Stimulated activated CD4-positive, alpha-beta T cell treated with anti-CD3 and anti-CD28 coated beads, Interleukin-4, amount 100 ng/mL, for 1 hour (primary cell): ENCODE results near the gene VWCE.
A peak's percentile ranks its signal among the peaks of the same experiment; 100 is the strongest.

Source experiments
- DNase-seq: peaks from one replicate; pipeline ENCODE4 v3.0.0-alpha.2; 2020

VWCE gene

GRCh38 chr11:61328351-61328750 lies 33.2 kb upstream of the VWCE start:
- DNase-seq: no peak

GRCh38 chr11:61327669-61328071 lies 32.6 kb upstream of the VWCE start:
- DNase-seq: no peak

- no peak for DNase-seq
Measured at GRCh38 chr11:61325649-61326414, 30.7 kb upstream of the VWCE start.

GRCh38 chr11:61315260-61315659 lies 20.1 kb upstream of the VWCE start:
- DNase-seq: no peak

GRCh38 chr11:61310749-61311148 lies 15.6 kb upstream of the VWCE start:
- no peak for DNase-seq

- DNase-seq: no peak
Measured at GRCh38 chr11:61309739-61310138, 14.6 kb upstream of the VWCE start.

- DNase-seq: no peak
Measured at GRCh38 chr11:61309141-61309540, 14.0 kb upstream of the VWCE start.

GRCh38 chr11:61307354-61307753 lies 12.2 kb upstream of the VWCE start:
- DNase-seq: no peak

GRCh38 chr11:61306221-61306620 lies 11.1 kb upstream of the VWCE start:
- DNase-seq: no peak

- DNase-seq: no peak
Measured at GRCh38 chr11:61305417-61305816, 10.3 kb upstream of the VWCE start.

GRCh38 chr11:61303725-61304124 lies 8.6 kb upstream of the VWCE start:
- DNase-seq: no peak

GRCh38 chr11:61302550-61302949 lies 7.4 kb upstream of the VWCE start:
- no peak for DNase-seq

GRCh38 chr11:61298663-61299244 lies 3.6 kb upstream of the VWCE start:
- DNase-seq: no peak

- DNase-seq: no peak
Measured at GRCh38 chr11:61297746-61298145, 2.6 kb upstream of the VWCE start.

- no peak for DNase-seq
Measured at GRCh38 chr11:61297341-61297740, 2.2 kb upstream of the VWCE start.

GRCh38 chr11:61295596-61295926 lies 445 bp upstream of the VWCE start:
- DNase-seq: no peak

GRCh38 chr11:61293867-61294716 lies 1.0 kb downstream of the VWCE start:
- peak; percentile 60 for DNase-seq

GRCh38 chr11:61292356-61292755 lies 2.8 kb downstream of the VWCE start:
- DNase-seq: no peak

- DNase-seq: peak; percentile 13
Measured at GRCh38 chr11:61290905-61291690, 4.0 kb downstream of the VWCE start.

- DNase-seq: no peak
Measured at GRCh38 chr11:61287338-61287977, 7.7 kb downstream of the VWCE start.

GRCh38 chr11:61283613-61284012 lies 11.5 kb downstream of the VWCE start:
- DNase-seq: no peak

- peak; percentile 31 for DNase-seq
Measured at GRCh38 chr11:61281581-61282250, 13.4 kb downstream of the VWCE start.
